Activated CD8-positive, alpha-beta memory T cell treated with anti-CD3 and anti-CD28 coated beads, Interleukin-2, amount 50 U/mL, for 48 hours (primary cell): Measurements from ENCODE around the gene DNAH1.
A peak's percentile ranks its signal among the peaks of the same experiment; 100 is the strongest.
"Not testable (repeated sequence)": the region's sequence is repeated elsewhere in the genome, so short reads cannot be mapped to it uniquely, and the experiment has no call there.

ENCODE experiments used
- DNase-seq: peaks from one replicate; pipeline ENCODE4 v3.0.0-alpha.2; 2020

The DNAH1 gene

DNA sequence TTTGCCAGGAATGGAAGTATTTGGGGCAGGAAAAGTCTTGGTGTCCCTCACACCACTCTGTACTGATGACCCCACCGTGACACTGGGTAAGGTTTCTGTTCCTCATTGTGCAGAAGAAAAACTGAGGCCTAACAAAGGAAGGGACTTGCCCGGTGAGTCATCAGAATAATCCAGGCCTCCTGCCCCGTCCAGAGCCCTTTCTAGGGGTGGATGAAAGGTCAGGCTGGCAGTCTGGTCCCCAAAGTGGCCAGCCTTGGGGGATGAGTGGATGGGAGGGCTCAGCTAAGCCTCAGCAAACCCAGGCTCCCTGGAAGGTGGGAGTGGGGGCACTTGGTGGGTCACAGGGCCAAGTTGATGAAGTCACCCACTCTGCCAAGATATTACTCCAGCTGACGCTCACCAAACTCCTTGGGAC is 2.3 kb upstream of the DNAH1 start:
- DNase-seq: no peak

DNA sequence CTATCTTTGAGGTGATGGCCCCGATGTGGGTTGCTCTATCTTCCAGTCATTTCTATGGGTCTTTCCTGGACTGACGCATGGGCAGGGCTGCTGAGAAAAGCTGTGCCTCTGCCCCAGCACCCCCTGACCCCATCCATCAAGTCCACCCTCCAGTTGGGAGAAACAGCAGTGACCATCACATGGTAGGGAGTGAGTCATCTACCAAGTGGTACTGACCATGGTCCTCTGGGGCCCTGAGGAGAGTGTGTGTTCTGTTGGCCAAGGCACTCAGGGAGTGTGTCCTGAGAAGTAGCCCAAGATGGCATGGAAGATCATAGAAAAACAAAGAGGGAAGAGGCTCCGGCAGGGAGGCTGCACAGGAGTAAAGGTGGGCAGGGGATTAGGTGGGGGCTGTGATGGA is 1.6 kb upstream of the DNAH1 start:
- DNase-seq: no peak

DNA sequence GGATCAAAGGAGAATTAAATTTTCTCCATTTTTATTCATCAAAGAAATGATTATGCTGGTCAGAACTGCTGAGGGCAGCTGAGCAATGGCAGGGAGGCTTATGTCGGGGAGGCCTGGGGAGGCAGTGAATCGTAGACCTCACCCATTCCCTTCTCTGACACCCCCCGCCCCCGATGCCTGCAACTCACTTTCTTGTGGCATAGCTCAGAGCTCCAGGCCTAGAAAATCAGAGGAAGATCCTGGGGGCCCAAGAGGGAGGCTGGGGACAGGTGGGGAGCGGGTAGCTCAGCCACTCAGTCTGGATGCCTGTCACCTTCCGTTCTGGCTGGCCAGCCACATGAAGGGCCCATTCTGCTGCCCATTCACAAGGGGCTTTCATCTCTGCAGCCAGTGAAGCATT is 1.1 kb upstream of the DNAH1 start:
- no peak for DNase-seq

DNA sequence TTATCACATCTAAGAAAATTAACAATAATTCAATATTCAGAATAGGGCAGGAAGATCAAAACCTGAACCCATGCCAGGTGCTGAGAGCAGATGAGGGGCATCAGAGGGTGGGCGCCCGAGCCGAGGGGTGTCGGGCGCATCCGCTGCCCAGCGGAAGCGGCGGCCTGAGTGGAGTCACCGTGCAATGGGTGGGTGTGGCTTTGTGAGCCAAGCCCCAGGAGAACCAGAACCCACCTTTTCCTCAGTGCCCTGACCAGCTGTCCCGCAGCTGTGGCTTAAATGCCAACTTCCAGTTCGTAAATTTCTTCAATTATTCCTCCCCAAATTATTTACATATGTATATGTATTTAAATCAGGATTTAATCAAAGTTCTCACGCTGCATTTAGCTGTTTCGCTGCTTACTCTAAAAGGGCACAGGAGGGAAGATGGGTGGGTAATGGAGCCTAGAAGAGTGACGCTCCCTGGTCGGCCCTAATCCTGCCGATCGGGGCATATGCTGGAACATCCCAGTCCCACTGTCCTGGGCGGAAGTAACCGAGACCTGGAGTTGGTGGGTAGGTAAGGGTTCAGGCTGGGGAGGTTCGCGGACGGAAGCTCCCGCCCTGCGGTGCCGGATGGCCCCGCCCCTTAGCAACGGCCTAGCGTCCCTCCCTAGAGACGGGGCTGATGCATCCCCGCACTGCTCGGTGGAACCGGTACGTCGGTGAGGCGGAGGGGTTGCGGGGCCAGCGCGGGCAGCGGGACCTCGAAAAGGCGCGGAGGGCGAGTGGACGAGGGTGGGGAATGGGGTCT is 1.3 kb downstream of the DNAH1 start:
- peak; percentile 81 for DNase-seq

DNA sequence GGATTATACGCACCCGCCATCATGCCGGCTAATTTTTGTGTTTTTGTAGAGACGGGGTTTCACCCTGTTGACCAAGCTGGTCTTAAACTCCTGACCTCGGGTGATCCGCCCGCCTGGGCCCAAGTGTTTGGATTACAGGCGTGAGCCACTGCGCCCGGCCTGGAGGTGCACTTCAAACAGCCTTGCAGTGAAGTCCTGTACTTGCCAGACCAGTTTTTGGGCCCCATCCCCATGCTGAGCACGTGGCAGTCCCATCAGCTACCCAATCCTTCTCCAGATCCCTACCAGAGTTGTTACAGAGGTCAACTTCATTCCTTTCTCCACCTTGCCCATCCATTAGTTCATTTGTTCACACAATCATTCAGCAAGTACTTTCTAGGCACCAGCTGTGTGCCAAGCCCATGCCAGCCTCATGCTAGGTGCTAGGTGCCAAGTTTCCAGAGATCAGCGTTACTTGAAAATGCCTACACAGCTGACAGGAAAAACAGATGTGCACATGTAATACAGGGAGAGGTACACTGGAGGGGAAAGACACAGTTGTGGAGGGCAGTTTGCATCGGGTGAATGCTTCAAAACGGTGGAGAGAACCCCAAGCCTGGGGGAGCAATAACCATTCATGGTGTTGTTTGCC is 2.2 kb downstream of the DNAH1 start:
- no peak for DNase-seq

DNA sequence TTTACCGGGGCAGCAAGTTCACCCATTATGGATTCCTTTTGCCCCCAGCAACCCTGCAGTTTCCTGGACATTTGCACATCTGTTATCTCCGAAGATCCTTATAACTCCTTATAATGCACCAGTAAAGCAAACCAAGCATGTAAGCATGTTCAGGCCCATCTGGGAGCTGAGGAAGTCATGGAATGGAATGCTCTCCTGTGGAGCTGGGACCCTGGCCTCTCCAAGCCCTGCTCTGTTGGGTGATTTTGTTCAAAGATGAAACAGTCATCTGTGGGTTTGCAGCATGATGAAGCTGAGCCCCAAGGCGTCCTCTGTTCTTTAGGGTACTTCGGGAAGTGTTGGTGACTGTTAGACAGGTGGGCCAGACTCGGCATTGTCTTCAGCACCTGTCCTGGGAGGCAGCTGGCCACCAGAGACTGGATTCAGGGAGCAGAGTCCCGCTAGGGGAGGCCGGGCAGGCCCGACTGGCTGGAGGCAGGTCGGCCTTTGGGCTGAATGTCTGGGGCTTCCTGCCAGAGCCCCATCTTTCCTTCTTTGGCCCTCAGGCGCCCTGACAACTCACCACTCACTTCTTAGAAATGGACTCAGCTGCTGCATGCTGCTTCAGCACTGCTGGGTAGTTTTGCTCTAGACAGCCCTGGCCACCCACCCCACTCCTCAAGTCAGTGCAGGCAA is 3.9 kb downstream of the DNAH1 start:
- DNase-seq: no peak

DNA sequence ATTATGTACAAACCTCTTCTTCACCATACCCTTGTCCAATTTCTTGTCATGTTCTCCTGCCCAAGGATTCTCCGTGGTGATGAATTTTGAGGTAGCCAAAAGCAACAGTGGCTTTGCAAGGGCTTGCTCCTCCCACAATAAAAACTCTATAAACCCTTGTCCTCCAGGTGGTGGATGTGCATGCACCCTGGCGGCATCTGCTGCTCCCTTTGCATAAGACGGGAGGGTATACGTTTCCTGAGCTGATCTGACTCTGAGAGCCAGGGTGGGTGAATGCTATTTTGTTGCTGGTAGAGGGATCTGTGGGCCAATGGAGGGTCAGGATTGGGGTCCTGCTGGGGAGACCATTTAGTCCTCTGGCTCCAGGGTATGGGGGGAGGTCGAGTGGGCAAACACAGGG is 5.4 kb downstream of the DNAH1 start:
- no peak for DNase-seq

DNA sequence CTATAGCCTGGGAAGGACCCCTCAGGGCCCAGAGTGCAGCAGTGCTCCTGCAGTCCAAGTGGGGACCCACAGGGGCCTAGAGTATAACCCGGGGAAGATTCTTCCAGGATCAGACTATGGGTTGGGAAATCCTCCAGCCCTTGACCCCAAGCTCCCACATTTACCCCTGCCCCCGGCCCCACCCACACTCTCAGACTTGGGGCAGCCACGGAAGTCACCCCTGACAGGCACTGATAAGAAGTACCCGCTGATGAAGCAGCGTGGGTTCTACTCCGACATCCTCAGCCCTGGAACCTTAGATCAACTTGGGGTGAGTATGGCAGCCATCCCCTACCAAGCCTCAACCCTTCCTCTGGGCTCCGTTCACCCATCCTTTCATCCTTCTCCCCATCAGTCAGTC is 6.3 kb downstream of the DNAH1 start:
- DNase-seq: no peak

DNA sequence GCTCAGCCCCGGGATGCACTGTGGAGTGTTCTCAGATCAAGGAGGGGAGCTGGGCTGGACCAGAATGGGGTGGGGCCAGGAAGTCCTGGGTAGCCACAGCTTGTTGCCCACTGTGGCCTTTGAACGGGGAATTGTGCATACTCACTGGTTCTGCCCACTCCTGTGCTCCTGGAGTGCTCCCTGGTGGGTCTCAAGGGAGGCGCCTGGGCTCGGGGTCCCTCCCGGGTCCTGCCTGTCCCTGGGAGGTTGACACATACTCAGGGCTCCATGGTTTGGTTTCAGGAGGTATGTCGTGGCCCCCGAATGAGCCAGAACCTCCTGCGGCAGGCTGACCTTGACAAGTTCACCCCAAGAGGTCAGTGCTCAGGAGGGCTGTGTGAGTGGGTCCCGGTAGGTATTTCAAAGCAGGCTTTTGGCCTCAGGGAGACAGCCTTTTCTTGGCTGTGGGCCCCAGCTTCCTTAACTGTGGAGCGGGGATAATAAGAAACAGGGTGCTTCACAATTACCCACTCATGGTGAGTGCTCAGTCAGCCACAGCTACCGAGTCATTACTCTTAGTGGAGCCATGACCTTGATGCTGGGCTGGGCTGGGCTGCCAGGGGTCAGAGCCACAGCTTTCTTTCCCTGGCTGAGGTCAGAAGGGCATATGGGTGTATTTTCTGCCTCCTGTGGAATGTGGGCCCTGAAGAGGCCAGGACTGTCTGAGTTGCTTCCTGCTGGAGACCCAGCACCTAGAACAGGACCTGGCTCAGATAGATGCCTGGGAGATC is 7.6 kb downstream of the DNAH1 start:
- DNase-seq: no peak

DNA sequence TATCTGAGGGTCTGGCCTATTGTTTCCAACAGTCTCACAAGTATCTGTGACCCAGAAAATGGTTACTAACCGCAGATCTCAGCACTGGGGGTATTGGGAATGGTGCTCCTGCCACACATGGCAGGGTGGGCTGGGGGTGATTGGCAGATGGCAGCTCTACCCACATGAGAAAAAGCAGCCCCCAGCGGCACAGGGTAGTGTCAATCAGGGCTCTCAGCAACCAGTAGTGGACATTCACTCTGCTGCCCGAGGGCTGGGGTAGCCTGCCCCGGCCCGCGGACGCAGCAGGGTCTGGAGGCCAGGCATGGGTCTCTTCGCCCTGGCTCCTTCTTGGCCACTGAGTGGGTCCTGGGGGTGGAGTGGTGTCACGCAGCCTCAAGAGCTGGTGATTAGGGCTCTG is 8.6 kb downstream of the DNAH1 start:
- no peak for DNase-seq

DNA sequence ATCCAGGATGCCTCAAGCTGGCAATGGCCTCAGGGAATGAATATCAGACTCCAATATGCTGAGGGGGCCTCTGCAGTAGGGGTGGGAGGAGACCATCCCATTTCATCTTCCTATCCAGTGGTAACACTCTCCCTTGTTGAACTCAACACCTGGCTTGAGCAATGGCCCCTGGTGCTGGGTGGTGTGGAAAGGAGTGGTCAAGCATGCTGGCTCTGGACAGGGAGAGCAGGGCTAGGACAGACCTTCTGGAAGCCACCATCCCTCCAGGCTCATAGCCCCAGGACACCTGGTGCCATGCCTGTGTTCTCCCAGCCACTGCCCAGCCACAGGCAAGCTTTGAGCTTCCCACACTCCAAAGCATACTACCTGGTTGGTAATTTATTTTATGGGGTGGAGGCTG is 9.6 kb downstream of the DNAH1 start:
- no peak for DNase-seq

DNA sequence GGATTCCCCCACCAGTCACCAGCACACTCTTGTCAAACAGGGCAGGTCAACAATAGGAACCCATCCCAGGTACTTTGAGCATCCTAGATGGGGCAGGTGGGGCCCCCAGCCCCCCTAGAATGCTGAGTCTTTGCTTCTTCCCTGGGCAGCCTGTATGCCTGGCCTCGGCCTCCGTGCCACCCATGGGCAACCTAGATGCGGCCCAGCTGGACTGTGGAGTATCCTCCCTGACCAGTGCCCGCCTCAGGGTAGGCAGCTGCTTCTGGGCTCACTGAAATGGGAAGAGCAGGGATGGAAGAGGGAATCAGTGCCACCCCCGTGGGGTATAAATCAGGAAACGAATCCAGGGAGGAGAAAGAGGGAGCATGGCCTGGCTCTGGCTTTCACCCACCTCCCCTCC is 10.9 kb downstream of the DNAH1 start:
- DNase-seq: no peak

DNA sequence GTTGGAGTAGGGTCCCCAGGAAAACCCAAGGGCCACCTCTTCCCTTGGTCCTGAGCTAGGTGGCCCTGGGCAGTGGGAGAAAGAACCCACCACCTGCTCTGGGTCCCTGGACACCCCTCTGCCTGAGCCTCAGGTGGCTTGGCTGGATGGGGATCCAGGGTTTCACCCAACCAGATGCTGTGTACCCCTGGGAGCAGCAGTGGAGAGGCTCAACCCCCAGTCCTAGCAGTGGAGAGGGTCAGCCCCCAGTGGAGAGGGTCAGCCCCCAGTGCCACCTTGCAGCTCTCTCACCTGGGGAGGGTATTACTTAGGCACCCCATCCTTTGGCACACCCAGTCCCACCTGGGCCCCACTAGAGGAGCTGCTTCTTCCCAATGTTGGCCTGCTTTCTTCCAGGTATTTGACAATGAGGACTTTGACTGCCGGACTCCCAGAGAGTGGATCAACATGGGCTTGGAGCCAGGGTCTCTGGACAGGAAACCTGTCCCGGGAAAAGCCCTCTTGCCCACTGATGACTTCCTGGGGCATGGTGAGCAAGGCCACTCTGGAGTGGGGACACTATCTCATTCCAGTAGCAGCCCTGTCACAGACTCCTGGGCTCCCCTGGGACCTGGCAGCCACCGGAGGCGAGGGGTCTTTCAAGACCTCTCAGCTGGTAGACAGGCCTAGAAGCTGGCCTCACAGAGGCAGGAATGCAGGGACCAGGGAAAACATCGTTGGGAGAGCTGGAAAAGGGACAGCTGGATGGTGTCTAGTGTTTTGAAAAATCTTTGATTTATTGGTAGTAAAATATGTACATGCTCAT is 11.6 kb downstream of the DNAH1 start:
- DNase-seq: no peak

DNA sequence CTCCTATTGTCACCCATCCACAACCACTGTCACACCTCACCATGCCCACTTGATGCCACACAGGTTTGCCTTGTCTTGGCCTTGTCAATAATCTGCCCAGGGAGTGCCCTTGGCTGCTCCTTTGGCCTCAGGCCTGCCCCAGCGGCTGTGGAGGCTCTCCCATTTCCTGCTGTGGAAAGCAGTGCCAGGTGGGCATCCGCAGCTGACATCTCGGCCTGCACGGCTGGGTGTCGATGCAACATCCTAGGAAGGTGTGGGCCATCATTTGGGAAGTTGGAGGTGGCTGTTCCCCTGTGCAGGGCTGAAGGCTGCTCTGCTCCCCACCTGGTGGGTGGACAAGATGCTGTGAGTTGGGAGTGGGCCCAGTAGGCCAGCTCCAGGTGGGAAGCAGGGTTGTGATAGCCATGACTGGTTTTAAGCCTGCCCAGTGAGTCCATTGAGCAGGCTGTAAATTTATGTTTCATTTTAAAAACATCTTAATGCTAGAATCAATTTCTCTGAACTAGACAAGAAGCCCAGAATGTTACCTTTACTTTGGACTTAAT is 12.5 kb downstream of the DNAH1 start:
- DNase-seq: no peak

DNA sequence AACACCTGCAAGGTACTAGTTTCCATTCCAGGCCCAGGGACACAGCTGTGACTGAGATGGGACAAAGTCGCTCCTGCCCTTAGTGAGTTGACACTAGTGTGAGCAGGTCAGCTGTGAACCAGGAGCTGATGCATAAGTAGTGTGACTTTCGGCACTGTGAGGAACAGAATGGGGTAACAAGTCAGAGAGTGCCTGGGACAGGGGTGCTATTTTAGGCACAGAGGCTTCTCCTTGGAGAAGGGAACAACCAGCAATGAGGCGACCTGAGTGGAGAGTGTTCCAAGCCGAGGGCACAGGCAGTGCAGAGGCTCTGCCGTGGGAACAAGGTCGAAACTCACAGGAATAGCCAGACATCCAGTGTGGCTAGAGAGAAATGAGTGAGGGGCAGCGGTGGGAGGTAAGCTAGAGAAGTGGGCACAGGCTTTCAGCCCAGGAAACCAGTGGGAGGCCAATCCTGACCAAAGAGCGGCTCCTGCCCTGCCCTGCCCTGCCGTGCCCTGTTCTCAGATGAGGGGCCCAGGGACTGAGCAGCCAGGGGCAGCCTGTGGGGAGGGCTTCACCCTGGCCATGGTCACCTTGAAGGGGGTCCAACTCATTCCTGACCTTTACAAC is 14.2 kb downstream of the DNAH1 start:
- no peak for DNase-seq

DNA sequence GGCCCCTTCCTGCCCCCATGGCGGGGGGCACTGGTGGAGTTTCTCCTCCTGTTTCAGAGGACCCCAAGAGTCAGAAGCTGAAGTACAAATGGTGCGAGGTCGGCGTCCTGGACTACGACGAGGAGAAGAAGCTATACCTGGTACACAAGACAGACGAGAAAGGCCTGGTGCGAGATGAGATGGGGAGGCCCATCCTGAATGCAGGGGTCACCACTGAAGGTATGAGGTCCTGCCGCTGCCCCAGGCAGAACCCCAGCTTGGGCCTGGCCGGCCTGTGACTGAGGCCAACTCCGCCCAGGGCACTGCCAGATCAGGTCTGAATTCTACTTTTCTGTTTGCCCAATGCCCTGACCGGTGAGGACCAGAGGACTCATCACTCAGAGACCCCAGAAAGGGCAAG is 15.0 kb downstream of the DNAH1 start:
- no peak for DNase-seq

DNA sequence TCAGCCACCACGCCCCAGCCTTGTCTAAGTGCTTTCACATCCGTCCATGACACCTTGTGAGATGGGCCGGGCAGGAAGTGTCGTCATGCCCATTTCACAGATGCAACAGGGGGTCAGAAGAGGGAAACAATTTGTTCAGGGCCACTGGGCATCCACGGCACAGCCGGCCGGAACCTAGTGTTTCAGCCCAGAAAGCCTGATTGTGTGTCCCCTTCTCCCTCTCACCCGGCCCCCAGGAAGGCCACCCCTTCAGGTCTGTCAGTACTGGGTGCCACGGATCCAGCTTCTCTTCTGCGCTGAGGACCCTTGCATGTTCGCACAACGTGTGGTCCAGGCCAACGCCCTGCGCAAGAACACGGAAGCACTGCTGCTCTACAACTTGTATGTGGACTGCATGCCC is 15.8 kb downstream of the DNAH1 start:
- no peak for DNase-seq

DNA sequence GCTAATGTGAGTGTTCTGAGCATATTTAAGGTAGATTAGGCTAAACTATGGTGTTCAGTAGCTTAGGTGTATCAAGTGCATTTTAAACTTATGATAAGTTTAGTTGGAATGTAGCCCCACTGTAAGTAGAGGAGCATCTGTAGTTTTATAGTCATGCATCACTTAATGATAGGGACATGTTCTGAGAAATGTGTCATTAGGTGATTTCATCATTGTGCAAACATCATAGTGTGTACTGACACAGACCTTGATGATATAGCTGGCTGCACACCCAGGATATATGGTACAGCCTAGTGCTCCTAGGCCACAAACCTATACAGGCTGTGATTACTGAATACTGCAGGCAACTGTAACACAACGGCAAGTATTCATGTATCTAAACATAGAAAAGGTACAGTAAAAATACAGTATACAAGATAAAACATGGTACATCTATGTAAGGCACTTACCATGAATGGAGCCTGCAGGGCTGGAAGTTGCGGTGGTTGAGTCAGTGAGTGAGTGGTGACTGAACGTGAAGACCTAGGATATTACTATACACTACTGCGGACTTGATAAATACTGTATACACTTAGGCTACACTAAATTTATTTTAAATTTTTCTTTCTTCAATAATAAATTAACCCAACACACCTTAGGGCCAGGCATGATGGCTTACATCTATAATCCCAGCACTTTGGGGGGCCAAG is 17.9 kb downstream of the DNAH1 start:
- no peak for DNase-seq

DNA sequence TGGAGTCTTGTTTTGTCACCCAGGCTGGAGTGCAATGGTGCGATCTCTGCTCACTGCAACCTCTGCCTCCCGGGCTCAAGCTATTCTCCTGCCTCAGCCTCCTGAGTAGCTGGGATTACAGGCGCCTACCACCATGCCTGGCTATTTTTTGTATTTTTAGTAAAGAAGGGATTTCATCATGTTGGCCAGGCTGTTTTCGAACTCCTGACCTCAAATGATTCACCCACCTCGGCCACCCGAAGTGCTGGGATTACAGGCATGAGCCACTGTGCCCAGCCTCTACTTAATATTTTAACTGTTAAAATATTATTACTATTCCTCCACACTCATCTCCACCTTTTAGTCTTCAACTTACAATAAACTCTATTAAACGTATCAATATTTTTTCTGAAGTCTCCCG is 22.0 kb downstream of the DNAH1 start:
- not testable (repeated sequence) for DNase-seq

DNA sequence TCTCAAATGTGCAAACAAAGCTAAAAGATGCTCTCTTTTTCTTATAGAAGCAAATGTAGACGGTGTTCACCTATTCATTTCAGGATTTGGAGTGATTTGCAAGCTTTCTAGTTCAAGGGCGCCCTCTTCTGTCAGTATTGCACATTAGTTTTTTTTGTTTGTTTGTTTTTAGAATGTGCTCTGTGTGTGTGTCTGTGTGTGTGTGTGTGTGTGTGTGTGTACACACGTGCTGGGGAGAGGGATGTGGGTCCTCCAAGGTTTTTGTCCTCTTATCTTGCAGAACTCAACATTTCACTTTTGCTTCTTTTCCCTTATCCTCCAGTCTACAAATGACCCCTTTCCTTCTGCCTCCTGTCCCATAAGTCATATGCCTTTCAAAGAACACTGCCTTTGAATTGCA is 23.5 kb downstream of the DNAH1 start:
- no peak for DNase-seq

DNA sequence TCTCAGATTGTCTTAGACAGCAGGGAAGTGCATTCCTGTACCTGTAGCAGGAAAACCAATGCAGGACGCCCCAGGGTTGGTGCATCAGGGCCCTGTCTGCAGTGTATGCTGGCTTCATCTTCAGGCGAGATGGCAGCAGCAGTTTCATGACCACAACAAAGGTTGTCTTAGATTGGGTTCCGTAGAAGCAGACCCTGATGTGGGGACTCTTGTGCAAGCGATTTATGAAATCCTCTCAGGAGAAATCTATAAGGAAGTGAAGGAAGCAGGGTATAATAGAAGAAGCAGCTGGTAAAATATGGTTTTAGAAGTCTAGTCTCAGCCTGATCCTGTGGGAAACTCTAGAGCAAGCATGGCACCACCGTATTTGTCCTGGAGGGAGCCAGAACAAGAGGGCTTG is 25.0 kb downstream of the DNAH1 start:
- no peak for DNase-seq
